K562 (cell line): ENCODE measurements around the gene OPA3. TPM values are rescaled to one million over a fixed set of nuclear protein-coding genes. Genes with fewer than 3 reads are reported as not detected.

Source experiments
- CAMTA2 ChIP-seq: fragments of 250-450 bp; sonication (Bioruptor Pico); conservative IDR thresholded peaks from 2 replicates; pipeline ENCODE4 v1.5.1; 2022
- HDAC8 ChIP-seq: fragments of 450-650 bp; IDR thresholded peaks from 2 replicates; pipeline ENCODE4 v1.6.1; 2016; ENCODE audit warnings: mild to moderate bottlenecking, missing genetic modification characterization, moderate library complexity, missing compliant biosample characterization
- HOXB6 ChIP-seq: fragments of 250-450 bp; sonication (Bioruptor Pico); IDR thresholded peaks from 2 replicates; pipeline ENCODE4 v1.5.1; 2022; ENCODE audit warnings: mild to moderate bottlenecking, borderline replicate concordance
- MBD2 ChIP-seq: sonication (generic); IDR thresholded peaks from 2 replicates; pipeline ENCODE4 v1.6.1; 2016; ENCODE audit warnings: low read depth, borderline replicate concordance
- MCM2 ChIP-seq: fragments of 450-650 bp; IDR thresholded peaks from 2 replicates; pipeline ENCODE4 v1.6.1; 2017; ENCODE audit warnings: low read depth, mild to moderate bottlenecking
- NELFE ChIP-seq: IDR thresholded peaks from 2 replicates; pipeline ENCODE4 v1.6.1; 2011; ENCODE audit warnings: mild to moderate bottlenecking; ENCODE audit not compliant: insufficient read depth, insufficient read length
- TCFL5 ChIP-seq: fragments of 250-450 bp; sonication (Bioruptor Pico); conservative IDR thresholded peaks from 2 replicates; pipeline ENCODE4 v1.6.1; 2021; ENCODE audit warnings: mild to moderate bottlenecking, moderate library complexity, matching md5 sums
- ZEB2 ChIP-seq: fragments of 450-650 bp; IDR thresholded peaks from 2 replicates; pipeline ENCODE4 v1.6.1; 2016
- polyA plus RNA-seq, 8 experiments: library from polyadenylated mRNA; depleted of rRNA in 4 of 8; stranded (reverse) in 5 of 8; unstranded in 3 of 8; fragments of >200 nt; fragmentation: Nextera tagmentation in 2 of 8; fragmentation: Illumina TruSeq in 1 of 8; extraction: Ambion mirVana in 2 of 8; extraction: Trizol in 1 of 8; gene quantifications; 2 replicates each; pipeline versions ENCODE4 v1.2.1 to v1.2.3, GENCODE V29; 2011 to 2014; ENCODE audit warnings: inconsistent platforms in 1 of 8, missing spikeins in 1 of 8
- total RNA-seq, 7 experiments: library from RNA; depleted of rRNA in 6 of 7; stranded (reverse); fragments of >200 nt in 6 of 7; fragmentation: Illumina TruSeq in 2 of 7; extraction: Trizol in 2 of 7; gene quantifications; 2 replicates each; pipeline versions ENCODE4 v1.2.1 to v1.2.3, GENCODE V29; 2011 to 2021; ENCODE audit warnings: low replicate concordance in 1 of 7
- TF ChIP-seq, protein P1 (sequence below): fragments of 250-450 bp; sonication (Bioruptor Pico); IDR thresholded peaks from 2 replicates; pipeline ENCODE4 v1.4.0; 2020
- TF ChIP-seq, protein P2 (sequence below): fragments of 450-650 bp; formaldehyde crosslinking; IDR thresholded peaks from 2 replicates; pipeline ENCODE4 v1.4.0; 2020; ENCODE audit warnings: mild to moderate bottlenecking, moderate library complexity
- TF ChIP-seq, protein P3 (sequence below): fragments of 450-650 bp; IDR thresholded peaks from 2 replicates; pipeline ENCODE4 v1.6.1; 2017; ENCODE audit warnings: antibody characterized with exemption, mild to moderate bottlenecking
- TF ChIP-seq, protein P4 (sequence below): fragments of 450-650 bp; conservative IDR thresholded peaks from 2 replicates; pipeline ENCODE4 v1.6.1; 2016; ENCODE audit warnings: missing genetic modification characterization, low read depth, mild to moderate bottlenecking, control low read depth, missing compliant biosample characterization

OPA3 gene
- total and polyA plus RNA-seq, 9 of the 15 experiments (the other 6 are each of a cell fraction or from before 2014, with no cell fraction given), result 1.4 to 18.8 (median 9.0) TPM

DNA sequence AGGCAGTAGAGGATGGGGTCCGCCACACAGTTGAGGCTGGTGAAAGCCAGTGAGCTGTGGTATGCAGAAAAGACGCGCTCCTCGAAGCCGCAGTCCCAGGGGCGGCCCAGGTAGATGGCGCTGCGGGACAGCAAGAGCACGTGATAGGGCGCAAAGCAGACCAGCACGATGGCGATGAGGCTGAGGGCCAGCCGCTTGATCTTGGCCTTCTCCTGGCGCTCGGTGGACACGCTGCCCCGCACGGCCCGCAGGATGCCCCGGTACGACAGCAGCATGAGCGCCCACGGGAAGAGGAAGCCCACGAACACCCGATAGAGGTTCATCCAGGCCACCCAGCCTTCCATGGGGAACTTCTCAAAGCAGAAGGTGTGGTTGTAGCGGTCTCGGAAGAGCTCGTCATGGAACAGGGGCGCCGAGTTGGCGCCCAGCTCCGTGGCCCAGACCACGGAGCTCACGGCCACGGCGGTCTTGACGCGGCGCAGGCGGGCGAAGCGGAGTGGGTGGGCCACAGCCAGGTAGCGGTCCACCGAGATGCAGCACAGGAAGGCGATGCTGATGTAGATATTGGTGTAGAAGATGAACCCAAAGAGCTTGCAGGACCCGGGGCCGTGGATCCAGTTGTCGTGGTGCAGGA lies 6.5 kb upstream of the OPA3 start (continued):
- TF ChIP-seq, protein P1, sequence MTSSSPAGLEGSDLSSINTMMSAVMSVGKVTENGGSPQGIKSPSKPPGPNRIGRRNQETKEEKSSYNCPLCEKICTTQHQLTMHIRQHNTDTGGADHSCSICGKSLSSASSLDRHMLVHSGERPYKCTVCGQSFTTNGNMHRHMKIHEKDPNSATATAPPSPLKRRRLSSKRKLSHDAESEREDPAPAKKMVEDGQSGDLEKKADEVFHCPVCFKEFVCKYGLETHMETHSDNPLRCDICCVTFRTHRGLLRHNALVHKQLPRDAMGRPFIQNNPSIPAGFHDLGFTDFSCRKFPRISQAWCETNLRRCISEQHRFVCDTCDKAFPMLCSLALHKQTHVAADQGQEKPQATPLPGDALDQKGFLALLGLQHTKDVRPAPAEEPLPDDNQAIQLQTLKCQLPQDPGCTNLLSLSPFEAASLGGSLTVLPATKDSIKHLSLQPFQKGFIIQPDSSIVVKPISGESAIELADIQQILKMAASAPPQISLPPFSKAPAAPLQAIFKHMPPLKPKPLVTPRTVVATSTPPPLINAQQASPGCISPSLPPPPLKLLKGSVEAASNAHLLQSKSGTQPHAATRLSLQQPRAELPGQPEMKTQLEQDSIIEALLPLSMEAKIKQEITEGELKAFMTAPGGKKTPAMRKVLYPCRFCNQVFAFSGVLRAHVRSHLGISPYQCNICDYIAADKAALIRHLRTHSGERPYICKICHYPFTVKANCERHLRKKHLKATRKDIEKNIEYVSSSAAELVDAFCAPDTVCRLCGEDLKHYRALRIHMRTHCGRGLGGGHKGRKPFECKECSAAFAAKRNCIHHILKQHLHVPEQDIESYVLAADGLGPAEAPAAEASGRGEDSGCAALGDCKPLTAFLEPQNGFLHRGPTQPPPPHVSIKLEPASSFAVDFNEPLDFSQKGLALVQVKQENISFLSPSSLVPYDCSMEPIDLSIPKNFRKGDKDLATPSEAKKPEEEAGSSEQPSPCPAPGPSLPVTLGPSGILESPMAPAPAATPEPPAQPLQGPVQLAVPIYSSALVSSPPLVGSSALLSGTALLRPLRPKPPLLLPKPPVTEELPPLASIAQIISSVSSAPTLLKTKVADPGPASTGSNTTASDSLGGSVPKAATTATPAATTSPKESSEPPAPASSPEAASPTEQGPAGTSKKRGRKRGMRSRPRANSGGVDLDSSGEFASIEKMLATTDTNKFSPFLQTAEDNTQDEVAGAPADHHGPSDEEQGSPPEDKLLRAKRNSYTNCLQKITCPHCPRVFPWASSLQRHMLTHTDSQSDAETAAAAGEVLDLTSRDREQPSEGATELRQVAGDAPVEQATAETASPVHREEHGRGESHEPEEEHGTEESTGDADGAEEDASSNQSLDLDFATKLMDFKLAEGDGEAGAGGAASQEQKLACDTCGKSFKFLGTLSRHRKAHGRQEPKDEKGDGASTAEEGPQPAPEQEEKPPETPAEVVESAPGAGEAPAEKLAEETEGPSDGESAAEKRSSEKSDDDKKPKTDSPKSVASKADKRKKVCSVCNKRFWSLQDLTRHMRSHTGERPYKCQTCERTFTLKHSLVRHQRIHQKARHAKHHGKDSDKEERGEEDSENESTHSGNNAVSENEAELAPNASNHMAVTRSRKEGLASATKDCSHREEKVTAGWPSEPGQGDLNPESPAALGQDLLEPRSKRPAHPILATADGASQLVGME (CRISPR knock-in tag), result no peak
- TF ChIP-seq, protein P2, sequence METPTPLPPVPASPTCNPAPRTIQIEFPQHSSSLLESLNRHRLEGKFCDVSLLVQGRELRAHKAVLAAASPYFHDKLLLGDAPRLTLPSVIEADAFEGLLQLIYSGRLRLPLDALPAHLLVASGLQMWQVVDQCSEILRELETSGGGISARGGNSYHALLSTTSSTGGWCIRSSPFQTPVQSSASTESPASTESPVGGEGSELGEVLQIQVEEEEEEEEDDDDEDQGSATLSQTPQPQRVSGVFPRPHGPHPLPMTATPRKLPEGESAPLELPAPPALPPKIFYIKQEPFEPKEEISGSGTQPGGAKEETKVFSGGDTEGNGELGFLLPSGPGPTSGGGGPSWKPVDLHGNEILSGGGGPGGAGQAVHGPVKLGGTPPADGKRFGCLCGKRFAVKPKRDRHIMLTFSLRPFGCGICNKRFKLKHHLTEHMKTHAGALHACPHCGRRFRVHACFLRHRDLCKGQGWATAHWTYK, result peak; percentile 55; the same call in 1 of the 2 replicates
- TF ChIP-seq, protein P3, sequence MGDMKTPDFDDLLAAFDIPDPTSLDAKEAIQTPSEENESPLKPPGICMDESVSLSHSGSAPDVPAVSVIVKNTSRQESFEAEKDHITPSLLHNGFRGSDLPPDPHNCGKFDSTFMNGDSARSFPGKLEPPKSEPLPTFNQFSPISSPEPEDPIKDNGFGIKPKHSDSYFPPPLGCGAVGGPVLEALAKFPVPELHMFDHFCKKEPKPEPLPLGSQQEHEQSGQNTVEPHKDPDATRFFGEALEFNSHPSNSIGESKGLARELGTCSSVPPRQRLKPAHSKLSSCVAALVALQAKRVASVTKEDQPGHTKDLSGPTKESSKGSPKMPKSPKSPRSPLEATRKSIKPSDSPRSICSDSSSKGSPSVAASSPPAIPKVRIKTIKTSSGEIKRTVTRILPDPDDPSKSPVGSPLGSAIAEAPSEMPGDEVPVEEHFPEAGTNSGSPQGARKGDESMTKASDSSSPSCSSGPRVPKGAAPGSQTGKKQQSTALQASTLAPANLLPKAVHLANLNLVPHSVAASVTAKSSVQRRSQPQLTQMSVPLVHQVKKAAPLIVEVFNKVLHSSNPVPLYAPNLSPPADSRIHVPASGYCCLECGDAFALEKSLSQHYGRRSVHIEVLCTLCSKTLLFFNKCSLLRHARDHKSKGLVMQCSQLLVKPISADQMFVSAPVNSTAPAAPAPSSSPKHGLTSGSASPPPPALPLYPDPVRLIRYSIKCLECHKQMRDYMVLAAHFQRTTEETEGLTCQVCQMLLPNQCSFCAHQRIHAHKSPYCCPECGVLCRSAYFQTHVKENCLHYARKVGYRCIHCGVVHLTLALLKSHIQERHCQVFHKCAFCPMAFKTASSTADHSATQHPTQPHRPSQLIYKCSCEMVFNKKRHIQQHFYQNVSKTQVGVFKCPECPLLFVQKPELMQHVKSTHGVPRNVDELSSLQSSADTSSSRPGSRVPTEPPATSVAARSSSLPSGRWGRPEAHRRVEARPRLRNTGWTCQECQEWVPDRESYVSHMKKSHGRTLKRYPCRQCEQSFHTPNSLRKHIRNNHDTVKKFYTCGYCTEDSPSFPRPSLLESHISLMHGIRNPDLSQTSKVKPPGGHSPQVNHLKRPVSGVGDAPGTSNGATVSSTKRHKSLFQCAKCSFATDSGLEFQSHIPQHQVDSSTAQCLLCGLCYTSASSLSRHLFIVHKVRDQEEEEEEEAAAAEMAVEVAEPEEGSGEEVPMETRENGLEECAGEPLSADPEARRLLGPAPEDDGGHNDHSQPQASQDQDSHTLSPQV, result peak; percentile 80
- no peak for TF ChIP-seq CAMTA2 (CRISPR knock-in tag)
- no peak for TF ChIP-seq HOXB6 (CRISPR knock-in tag)
- TF ChIP-seq MBD2, result no peak
- TF ChIP-seq, protein P4, sequence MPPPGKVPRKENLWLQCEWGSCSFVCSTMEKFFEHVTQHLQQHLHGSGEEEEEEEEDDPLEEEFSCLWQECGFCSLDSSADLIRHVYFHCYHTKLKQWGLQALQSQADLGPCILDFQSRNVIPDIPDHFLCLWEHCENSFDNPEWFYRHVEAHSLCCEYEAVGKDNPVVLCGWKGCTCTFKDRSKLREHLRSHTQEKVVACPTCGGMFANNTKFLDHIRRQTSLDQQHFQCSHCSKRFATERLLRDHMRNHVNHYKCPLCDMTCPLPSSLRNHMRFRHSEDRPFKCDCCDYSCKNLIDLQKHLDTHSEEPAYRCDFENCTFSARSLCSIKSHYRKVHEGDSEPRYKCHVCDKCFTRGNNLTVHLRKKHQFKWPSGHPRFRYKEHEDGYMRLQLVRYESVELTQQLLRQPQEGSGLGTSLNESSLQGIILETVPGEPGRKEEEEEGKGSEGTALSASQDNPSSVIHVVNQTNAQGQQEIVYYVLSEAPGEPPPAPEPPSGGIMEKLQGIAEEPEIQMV, result no peak
- peak; percentile 70; the same call in 1 of the 2 replicates for TF ChIP-seq HDAC8 (tag)
- no peak for TF ChIP-seq MCM2
- TF ChIP-seq NELFE, result no peak
- no peak for TF ChIP-seq ZEB2
- TF ChIP-seq TCFL5 (CRISPR knock-in tag), result no peak
